Neural crest cell (in vitro differentiated cells): ENCODE results near the gene ANKS1A. TPM values are rescaled to one million over a fixed set of nuclear protein-coding genes. Genes with fewer than 3 reads are reported as not detected.

Experiments
- DNase-seq: peaks from one replicate; pipeline ENCODE4 v3.0.0; 2021; ENCODE audit warnings: low read depth, mixed read lengths, low spot score
- H3K27ac Mint-ChIP-seq: one replicate; pipeline ENCODE4 v1.8.0; 2021; ENCODE audit warnings: mild to moderate bottlenecking, mixed read lengths; ENCODE audit not compliant: unreplicated experiment
- H3K27me3 Mint-ChIP-seq: 2 replicates; pipeline ENCODE4 v1.8.0; 2021; ENCODE audit warnings: low read depth, mild to moderate bottlenecking, mixed read lengths
- H3K36me3 Mint-ChIP-seq: 2 replicates; pipeline ENCODE4 v1.8.0; 2021; ENCODE audit warnings: low read depth, mild to moderate bottlenecking, mixed read lengths
- H3K4me1 Mint-ChIP-seq: 2 replicates; pipeline ENCODE4 v1.8.0; 2021; ENCODE audit warnings: mixed read lengths
- H3K4me3 Mint-ChIP-seq: one replicate; pipeline ENCODE4 v1.8.0; 2021; ENCODE audit warnings: mild to moderate bottlenecking, mixed read lengths
- H3K9me3 Mint-ChIP-seq: 2 replicates; pipeline ENCODE4 v1.8.0; 2021; ENCODE audit warnings: mixed read lengths
- CTCF ChIP-seq: fragments of 200-600 bp; sonication (generic); conservative IDR thresholded peaks from 2 replicates; pipeline ENCODE4 v1.5.0; 2021; ENCODE audit warnings: antibody characterized with exemption, mild to moderate bottlenecking
- total RNA-seq: library from RNA; stranded (reverse); gene quantifications from 2 replicates; pipeline ENCODE4 v1.2.1, GENCODE V29; 2021

Gene ANKS1A
- total RNA-seq, 1 donor from 2014 or later: 33.2 TPM

GRCh38 chr6:34855463-34855862, 33.6 kb upstream of the ANKS1A start:
- Mint-ChIP-seq H3K27ac (no peak overlapping the region), H3K4me3 (no peak overlapping the region), H3K27me3 (no peaks in the 10 kb centered on the region), H3K9me3 (no peaks in the 10 kb centered on the region), H3K4me1 (no peaks in the 10 kb centered on the region), H3K36me3 (peaks cover 11% of the 10 kb centered on the region)
- no peak for TF ChIP-seq CTCF
- DNase-seq: no peak

- no peak overlapping the region for H3K27ac Mint-ChIP-seq
- peaks cover 12% of the 10 kb centered on the region for H3K36me3 Mint-ChIP-seq
- DNase-seq: no peak
- no peak for TF ChIP-seq CTCF
- H3K9me3 Mint-ChIP-seq: no peaks in the 10 kb centered on the region
- H3K27me3 Mint-ChIP-seq: no peaks in the 10 kb centered on the region
- no peaks in the 10 kb centered on the region for H3K4me1 Mint-ChIP-seq
- no peak overlapping the region for H3K4me3 Mint-ChIP-seq
Measured at GRCh38 chr6:34858681-34859080, 30.4 kb upstream of the ANKS1A start.

GRCh38 chr6:34859951-34860350, 29.1 kb upstream of the ANKS1A start:
- H3K4me1 Mint-ChIP-seq: no peaks in the 10 kb centered on the region
- H3K9me3 Mint-ChIP-seq: no peaks in the 10 kb centered on the region
- H3K27me3 Mint-ChIP-seq: no peaks in the 10 kb centered on the region
- peaks cover 10% of the 10 kb centered on the region for H3K36me3 Mint-ChIP-seq
- H3K27ac Mint-ChIP-seq: no peak overlapping the region
- no peak for TF ChIP-seq CTCF
- H3K4me3 Mint-ChIP-seq: no peak overlapping the region
- DNase-seq: no peak

GRCh38 chr6:34860776-34861175, 28.3 kb upstream of the ANKS1A start:
- Mint-ChIP-seq H3K27ac (no peak overlapping the region), H3K9me3 (no peaks in the 10 kb centered on the region), H3K36me3 (peaks cover 10% of the 10 kb centered on the region), H3K4me3 (no peak overlapping the region), H3K4me1 (no peaks in the 10 kb centered on the region), H3K27me3 (no peaks in the 10 kb centered on the region)
- DNase-seq: no peak
- TF ChIP-seq CTCF: no peak

GRCh38 chr6:34864007-34864406, 25.0 kb upstream of the ANKS1A start:
- no peaks in the 10 kb centered on the region for H3K9me3 Mint-ChIP-seq
- no peak overlapping the region for H3K27ac Mint-ChIP-seq
- DNase-seq: no peak
- H3K4me1 Mint-ChIP-seq: no peaks in the 10 kb centered on the region
- no peak overlapping the region for H3K4me3 Mint-ChIP-seq
- no peak for TF ChIP-seq CTCF
- H3K36me3 Mint-ChIP-seq: peaks cover 9% of the 10 kb centered on the region
- no peaks in the 10 kb centered on the region for H3K27me3 Mint-ChIP-seq

GRCh38 chr6:34865107-34865506, 23.9 kb upstream of the ANKS1A start:
- DNase-seq: no peak
- peaks cover 9% of the 10 kb centered on the region for H3K36me3 Mint-ChIP-seq
- no peaks in the 10 kb centered on the region for H3K9me3 Mint-ChIP-seq
- no peaks in the 10 kb centered on the region for H3K4me1 Mint-ChIP-seq
- no peaks in the 10 kb centered on the region for H3K27me3 Mint-ChIP-seq
- no peak overlapping the region for H3K27ac Mint-ChIP-seq
- H3K4me3 Mint-ChIP-seq: no peak overlapping the region
- TF ChIP-seq CTCF: no peak
